ENCODE data around the gene ZBTB8OS.
A peak's percentile ranks its signal among the peaks of the same experiment; 100 is the strongest.
"Not testable (repeated sequence)": the region's sequence is repeated elsewhere in the genome, so short reads cannot be mapped to it uniquely, and the experiment has no call there.

Gene ZBTB8OS

DNA sequence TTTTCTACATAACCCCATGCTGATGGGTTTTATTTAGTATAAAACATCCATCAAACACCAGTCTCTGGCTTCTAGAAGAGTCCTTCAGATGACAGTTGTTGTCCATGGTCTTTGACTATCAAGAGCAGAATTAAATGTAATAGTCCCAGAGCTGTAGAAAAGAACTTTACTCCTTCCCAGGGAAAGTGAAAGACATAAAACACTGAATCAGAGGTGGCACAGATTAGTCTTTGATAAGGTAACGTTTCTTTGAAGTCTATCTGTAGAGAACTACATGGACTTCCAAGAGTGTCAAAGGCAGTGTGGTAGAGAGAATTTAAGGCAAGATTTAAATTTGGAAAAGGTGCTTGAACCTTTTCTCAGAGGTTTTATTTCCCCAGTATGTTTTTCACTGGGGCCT is 30.3 kb upstream of the ZBTB8OS start:
- Histone ChIP-seq H3K9me3 (ENCODE audit: low read length) (no peaks in the 10 kb centered on the region), H3K27ac (ENCODE audit: low read depth, low read length) (no peak overlapping the region), H3K27me3 (ENCODE audit: control insufficient read depth in 1 of 2, insufficient read depth in 2 of 2, low read length in 2 of 2) (no peaks in the 10 kb centered on the region), H3K4me1 (ENCODE audit: insufficient read depth, low read length) (peaks cover 21% of the 10 kb centered on the region), H3K9ac (ENCODE audit: low read length) (no peak overlapping the region), H3K36me3 (ENCODE audit: insufficient read depth, low read length) (peaks cover 66% of the 10 kb centered on the region), H3K4me3 (ENCODE audit: low read depth in 1 of 2, low read length in 2 of 2) (no peak overlapping the region)

DNA sequence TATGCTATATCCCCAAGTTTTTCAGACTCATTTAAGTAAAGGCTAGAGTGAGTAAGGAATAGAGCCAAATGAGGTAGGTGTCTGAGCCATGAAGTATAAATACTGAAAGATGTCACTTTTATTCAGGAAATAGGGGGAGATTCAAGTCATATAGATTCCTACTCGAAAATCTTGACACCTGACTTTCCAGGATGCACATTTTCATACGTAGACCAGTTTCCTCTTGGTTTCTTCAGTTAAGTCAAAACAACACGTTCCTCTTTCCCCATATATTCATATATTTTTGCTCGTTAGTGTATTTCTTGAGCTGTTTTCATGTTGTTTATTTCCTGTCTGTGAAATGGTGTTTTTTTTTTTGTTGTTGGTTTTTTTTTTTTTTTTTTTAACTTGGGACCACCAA is 29.6 kb upstream of the ZBTB8OS start:
- not testable (repeated sequence) for H3K9me3 ChIP-seq (ENCODE audit: low read length); H3K9ac ChIP-seq (ENCODE audit: low read length); H3K27me3 ChIP-seq (ENCODE audit: control insufficient read depth in 1 of 2, insufficient read depth in 2 of 2, low read length in 2 of 2); H3K4me3 ChIP-seq (ENCODE audit: low read depth in 1 of 2, low read length in 2 of 2); H3K27ac ChIP-seq (ENCODE audit: low read depth, low read length)
- Histone ChIP-seq H3K4me1 (ENCODE audit: insufficient read depth, low read length) (peaks cover 21% of the 10 kb centered on the region), H3K36me3 (ENCODE audit: insufficient read depth, low read length) (peaks cover 60% of the 10 kb centered on the region)

- H3K27ac ChIP-seq (ENCODE audit: low read depth, low read length): no peak overlapping the region
- no peaks in the 10 kb centered on the region for H3K9me3 ChIP-seq (ENCODE audit: low read length)
- peaks cover 64% of the 10 kb centered on the region for H3K36me3 ChIP-seq (ENCODE audit: insufficient read depth, low read length)
- peaks cover 9% of the 10 kb centered on the region for H3K4me1 ChIP-seq (ENCODE audit: insufficient read depth, low read length)
- no peaks in the 10 kb centered on the region for H3K27me3 ChIP-seq (ENCODE audit: control insufficient read depth in 1 of 2, insufficient read depth in 2 of 2, low read length in 2 of 2)
- no peak overlapping the region for H3K9ac ChIP-seq (ENCODE audit: low read length)
- H3K4me3 ChIP-seq (ENCODE audit: low read depth in 1 of 2, low read length in 2 of 2): no peak overlapping the region
These were observed 26.6 kb upstream of the ZBTB8OS start for GRCh38 chr1:32676945-32677344.

DNA sequence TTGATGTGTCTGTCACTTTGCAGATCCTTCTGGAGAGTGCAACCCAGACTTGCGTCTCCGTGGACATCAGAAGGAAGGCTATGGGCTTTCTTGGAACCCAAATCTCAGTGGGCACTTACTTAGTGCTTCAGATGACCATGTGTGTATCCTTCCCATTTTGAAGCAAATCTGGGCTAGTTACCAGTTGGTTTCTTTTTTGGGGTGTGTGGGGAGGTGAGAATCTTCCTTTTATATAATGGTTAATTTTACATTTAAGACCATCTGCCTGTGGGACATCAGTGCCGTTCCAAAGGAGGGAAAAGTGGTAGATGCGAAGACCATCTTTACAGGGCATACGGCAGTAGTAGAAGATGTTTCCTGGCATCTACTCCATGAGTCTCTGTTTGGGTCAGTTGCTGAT is 18.4 kb upstream of the ZBTB8OS start:
- H3K9ac ChIP-seq (ENCODE audit: low read length); H3K4me1 ChIP-seq (ENCODE audit: insufficient read depth, low read length); H3K27ac ChIP-seq (ENCODE audit: low read depth, low read length); H3K9me3 ChIP-seq (ENCODE audit: low read length); H3K27me3 ChIP-seq (ENCODE audit: control insufficient read depth in 1 of 2, insufficient read depth in 2 of 2, low read length in 2 of 2); H3K4me3 ChIP-seq (ENCODE audit: low read depth in 1 of 2, low read length in 2 of 2): not testable (repeated sequence)
- peaks cover 54% of the 10 kb centered on the region for H3K36me3 ChIP-seq (ENCODE audit: insufficient read depth, low read length)

- Histone ChIP-seq H3K9me3 (ENCODE audit: low read length) (no peaks in the 10 kb centered on the region), H3K9ac (ENCODE audit: low read length) (no peak overlapping the region), H3K27ac (ENCODE audit: low read depth, low read length) (no peak overlapping the region), H3K4me3 (ENCODE audit: low read depth in 1 of 2, low read length in 2 of 2) (no peak overlapping the region), H3K36me3 (ENCODE audit: insufficient read depth, low read length) (peaks cover 42% of the 10 kb centered on the region), H3K27me3 (ENCODE audit: control insufficient read depth in 1 of 2, insufficient read depth in 2 of 2, low read length in 2 of 2) (no peaks in the 10 kb centered on the region), H3K4me1 (ENCODE audit: insufficient read depth, low read length) (peaks cover 7% of the 10 kb centered on the region)
These were observed 16.7 kb upstream of the ZBTB8OS start for GRCh38 chr1:32666901-32667566.

DNA sequence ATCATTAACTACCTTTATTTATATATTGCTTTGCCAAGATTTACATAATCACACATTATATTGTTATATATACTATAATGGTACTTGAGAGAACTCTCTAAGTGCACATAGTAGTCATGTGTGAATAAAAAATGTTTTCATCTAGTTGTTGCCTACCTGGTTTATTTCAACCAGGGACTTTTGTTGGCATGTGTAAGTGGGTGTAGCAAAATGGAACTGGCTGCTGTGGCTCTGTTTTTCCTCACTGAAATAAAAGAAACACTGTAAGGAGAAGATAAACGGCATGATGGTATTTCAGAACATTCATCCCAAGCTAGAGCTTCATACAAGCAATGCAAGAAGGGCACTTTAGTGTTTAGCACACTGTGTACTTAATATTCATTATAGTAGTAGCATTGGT is 15.6 kb upstream of the ZBTB8OS start:
- Histone ChIP-seq H3K9me3 (ENCODE audit: low read length) (no peaks in the 10 kb centered on the region), H3K4me3 (ENCODE audit: low read depth in 1 of 2, low read length in 2 of 2) (no peak overlapping the region), H3K27ac (ENCODE audit: low read depth, low read length) (no peak overlapping the region), H3K36me3 (ENCODE audit: insufficient read depth, low read length) (peaks cover 37% of the 10 kb centered on the region), H3K9ac (ENCODE audit: low read length) (no peak overlapping the region), H3K27me3 (ENCODE audit: control insufficient read depth in 1 of 2, insufficient read depth in 2 of 2, low read length in 2 of 2) (no peaks in the 10 kb centered on the region), H3K4me1 (ENCODE audit: insufficient read depth, low read length) (peaks cover 7% of the 10 kb centered on the region)

- Histone ChIP-seq H3K27ac (ENCODE audit: low read depth, low read length) (no peak overlapping the region), H3K9ac (ENCODE audit: low read length) (no peak overlapping the region), H3K9me3 (ENCODE audit: low read length) (no peaks in the 10 kb centered on the region), H3K4me3 (ENCODE audit: low read depth in 1 of 2, low read length in 2 of 2) (no peak overlapping the region), H3K4me1 (ENCODE audit: insufficient read depth, low read length) (peaks cover 10% of the 10 kb centered on the region), H3K36me3 (ENCODE audit: insufficient read depth, low read length) (peaks cover 44% of the 10 kb centered on the region), H3K27me3 (ENCODE audit: control insufficient read depth in 1 of 2, insufficient read depth in 2 of 2, low read length in 2 of 2) (no peaks in the 10 kb centered on the region)
These were observed 9.2 kb upstream of the ZBTB8OS start for GRCh38 chr1:32659581-32659980.

DNA sequence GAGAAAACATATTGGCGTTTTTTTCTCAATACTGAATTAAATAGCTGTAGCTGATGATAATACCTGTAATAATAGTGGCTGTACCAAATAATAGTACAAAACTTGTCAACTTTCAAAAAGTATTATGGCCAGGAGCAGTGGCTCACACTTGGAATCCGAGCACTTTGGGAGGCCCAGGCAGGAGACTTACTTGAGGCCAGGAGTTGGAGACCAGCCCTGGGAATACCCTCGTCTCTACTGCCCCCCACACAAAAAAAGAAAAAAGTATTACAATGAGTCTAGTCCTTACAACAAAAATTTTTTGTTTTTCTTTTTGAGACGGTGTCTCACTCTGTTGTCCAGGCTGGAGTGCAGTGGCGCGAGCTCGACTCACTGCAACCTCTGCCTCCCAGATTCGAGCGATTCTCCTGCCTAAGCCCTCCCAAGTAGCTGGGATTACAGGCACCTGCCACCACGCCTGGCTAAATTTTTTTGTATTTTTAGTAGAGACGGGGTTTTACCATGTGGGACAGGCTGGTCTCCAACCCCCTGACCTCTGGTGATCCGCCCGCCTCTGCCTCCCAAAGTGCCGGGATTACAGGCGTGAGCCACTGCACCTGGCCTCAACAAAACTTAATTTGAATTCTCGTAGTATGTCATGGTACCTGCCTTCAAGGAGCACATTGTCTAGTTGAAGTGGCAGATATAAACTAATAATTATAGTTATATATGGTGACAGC is 2.1 kb upstream of the ZBTB8OS start:
- Histone ChIP-seq H3K36me3 (ENCODE audit: insufficient read depth, low read length) (peaks cover 18% of the 10 kb centered on the region), H3K9me3 (ENCODE audit: low read length) (no peaks in the 10 kb centered on the region), H3K4me3 (ENCODE audit: low read depth in 1 of 2, low read length in 2 of 2) (peak overlapping the region; percentile 70 to 84), H3K9ac (ENCODE audit: low read length) (no peak overlapping the region), H3K27me3 (ENCODE audit: control insufficient read depth in 1 of 2, insufficient read depth in 2 of 2, low read length in 2 of 2) (no peaks in the 10 kb centered on the region), H3K27ac (ENCODE audit: low read depth, low read length) (no peak overlapping the region), H3K4me1 (ENCODE audit: insufficient read depth, low read length) (peaks cover 34% of the 10 kb centered on the region)

DNA sequence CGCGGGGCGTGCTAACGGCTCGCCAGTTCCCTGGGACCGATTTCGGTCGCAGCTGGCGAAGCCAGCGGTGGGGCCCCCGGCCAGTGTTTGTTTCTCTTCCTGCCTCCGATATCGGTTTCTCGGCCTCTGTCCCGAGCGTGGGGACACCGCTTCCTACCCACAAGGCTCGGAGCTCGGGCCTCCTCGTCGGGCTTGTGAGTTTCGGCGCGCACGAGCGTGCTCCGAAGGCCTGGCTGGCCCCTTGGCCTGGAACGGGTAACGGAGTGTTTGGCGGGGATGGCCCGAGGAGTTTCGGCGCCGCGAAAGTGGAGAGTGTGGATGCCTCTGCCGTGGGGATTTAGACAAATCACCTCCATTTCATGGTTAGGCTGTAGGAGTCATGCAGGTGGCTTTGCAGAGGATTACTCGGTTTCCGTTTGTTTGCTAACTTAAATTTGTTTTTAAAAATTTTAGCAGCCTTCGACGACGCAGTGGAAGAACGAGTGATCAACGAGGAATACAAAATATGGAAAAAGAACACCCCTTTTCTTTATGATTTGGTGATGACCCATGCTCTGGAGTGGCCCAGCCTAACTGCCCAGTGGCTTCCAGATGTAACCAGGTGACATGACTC is 1.2 kb upstream of the ZBTB8OS start:
- H3K9me3 ChIP-seq (ENCODE audit: low read length): no peaks in the 10 kb centered on the region
- H3K4me1 ChIP-seq (ENCODE audit: insufficient read depth, low read length): peaks cover 34% of the 10 kb centered on the region
- peak overlapping the region; percentile 89 for H3K27ac ChIP-seq (ENCODE audit: low read depth, low read length)
- H3K9ac ChIP-seq (ENCODE audit: low read length): peak overlapping the region; percentile 40
- no peaks in the 10 kb centered on the region for H3K27me3 ChIP-seq (ENCODE audit: control insufficient read depth in 1 of 2, insufficient read depth in 2 of 2, low read length in 2 of 2)
- H3K36me3 ChIP-seq (ENCODE audit: insufficient read depth, low read length): peaks cover 14% of the 10 kb centered on the region
- H3K4me3 ChIP-seq (ENCODE audit: low read depth in 1 of 2, low read length in 2 of 2): peak overlapping the region; percentile 70 to 84

GRCh38 chr1:32650752-32651460 is 556 bp upstream of the ZBTB8OS start, which contains the start of gene RBBP4:
Gene RBBP4, plus strand, starts transcription at chr1:32651208. Its CDS starts 99 bp downstream, at chr1:32651307.
- Histone ChIP-seq H3K27ac (ENCODE audit: low read depth, low read length) (peak within 1 kb of the TSS; percentile 91), H3K4me1 (ENCODE audit: insufficient read depth, low read length) (peaks cover 34% of the 10 kb centered on the region), H3K36me3 (ENCODE audit: insufficient read depth, low read length) (peaks cover 14% of the 10 kb centered on the region), H3K27me3 (ENCODE audit: control insufficient read depth in 1 of 2, insufficient read depth in 2 of 2, low read length in 2 of 2) (no peaks in the 10 kb centered on the region), H3K9me3 (ENCODE audit: low read length) (no peaks in the 10 kb centered on the region), H3K9ac (ENCODE audit: low read length) (peak within 1 kb of the TSS; percentile 76), H3K4me3 (ENCODE audit: low read depth in 1 of 2, low read length in 2 of 2) (peak within 1 kb of the TSS; percentile 70 to 94)

Data from muscle layer of colon (tissue), 2 donors.